Measurements from ENCODE around the gene ARHGAP24. TPM values are rescaled to one million over a fixed set of nuclear protein-coding genes. Genes with fewer than 3 reads are reported as not detected.

Gene ARHGAP24
- total RNA-seq, 1 experiment from 2014 or later = 17.4 TPM

DNA sequence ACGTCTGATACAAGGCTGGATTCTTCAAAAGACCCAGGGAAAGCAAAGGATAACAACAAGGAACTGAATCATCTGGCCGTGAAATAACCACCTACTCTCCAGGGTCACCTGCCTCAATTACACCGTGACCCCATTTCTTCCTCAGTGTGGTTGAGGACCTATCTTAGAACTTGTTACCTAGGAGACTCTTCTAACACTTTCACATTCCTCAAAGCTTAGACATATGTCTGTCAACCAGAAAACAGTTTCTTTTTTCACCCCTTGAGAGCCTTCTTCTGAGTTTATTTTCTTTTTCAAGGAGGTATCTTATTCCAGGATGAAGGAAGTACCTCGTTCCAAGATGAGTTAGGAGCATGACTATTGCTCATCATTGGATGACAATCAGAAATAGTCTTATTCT is 337.8 kb downstream of the ARHGAP24 start:
- no peaks in the 10 kb centered on the region for H3K36me3 ChIP-seq (ENCODE audit: control insufficient read depth, insufficient read depth, low read length)
- in situ Hi-C loops (cut with HindIII; ENCODE audit: low pct_unique_long_range_greater_than_20kb, low sequenced_read_pairs) = no loop called here

DNA sequence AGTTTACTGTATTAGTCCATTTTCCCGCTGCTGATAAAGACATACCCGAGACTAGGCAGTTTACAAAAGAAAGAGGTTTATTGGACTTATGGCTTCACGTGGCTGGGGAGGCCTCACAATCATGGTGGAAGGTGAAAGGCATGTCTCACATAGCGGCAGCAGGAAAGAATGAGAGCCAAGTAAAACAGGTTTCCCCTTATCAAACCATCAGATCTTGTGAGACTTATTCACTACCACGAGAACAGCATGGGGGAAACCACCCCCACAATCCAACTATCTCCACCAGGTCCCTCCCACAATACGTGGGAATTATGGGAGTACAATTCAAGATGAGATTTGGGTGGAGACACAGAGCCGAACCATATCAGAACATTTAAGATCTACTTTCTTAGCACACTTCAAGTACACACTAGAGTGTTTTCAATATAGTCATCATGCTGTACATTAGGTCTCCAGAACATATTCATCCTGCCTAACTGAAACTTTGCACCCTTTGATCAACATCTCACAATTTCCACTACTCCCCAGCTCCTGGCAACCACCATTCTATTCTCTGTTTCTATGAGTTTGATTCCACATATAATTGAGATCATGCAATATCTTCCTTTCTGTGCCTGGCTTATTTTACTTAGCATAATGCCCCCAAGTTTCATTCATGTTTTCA is 341.0 kb downstream of the ARHGAP24 start:
- POLR2A ChIA-PET = no interaction called here
- CTCF ChIA-PET = no interaction called here

More for the DNA sequence above, 337.8 kb downstream of the ARHGAP24 start:
- POLR2A ChIA-PET = no interaction called here
- DNase-seq (ENCODE audit: low read depth, low spot score) = no peak
- BruUV-seq (replicated peaks) = no TSS peak
- intact Hi-C loops (cut with micrococcal nuclease; ENCODE audit: unreplicated experiment) = no loop called here
- no peaks in the 10 kb centered on the region for H3K27me3 ChIP-seq (ENCODE audit: control insufficient read depth, insufficient read depth, low read length)
- CTCF ChIA-PET = no interaction called here
- no peaks in the 10 kb centered on the region for H3K9me3 ChIP-seq (ENCODE audit: control insufficient read depth, insufficient read depth, low read depth, low read length)
- H3K4me1 ChIP-seq (ENCODE audit: control insufficient read depth, insufficient read depth, low read length) = no peaks in the 10 kb centered on the region
- ATAC-seq = no peak
- no peak overlapping the region for H3K27ac ChIP-seq (ENCODE audit: low read length)
- no peak overlapping the region for H3K4me3 ChIP-seq (ENCODE audit: low read depth in 2 of 2, low read length in 2 of 2)
- TF ChIP-seq SIN3A (IDR thresholded peaks at IDR 0.05; ENCODE audit: borderline replicate concordance, insufficient read depth, low read depth, low read length) (no peak), TCF7L2 (IDR thresholded peaks at IDR 0.05; ENCODE audit: low read depth, low read length) (no peak), CTCF (IDR thresholded peaks at IDR 0.05) (no peak)

More for the DNA sequence above, 341.0 kb downstream of the ARHGAP24 start:
- Histone ChIP-seq H3K9me3 (ENCODE audit: control insufficient read depth, insufficient read depth, low read depth, low read length) (no peaks in the 10 kb centered on the region), H3K27me3 (ENCODE audit: control insufficient read depth, insufficient read depth, low read length) (no peaks in the 10 kb centered on the region), H3K4me1 (ENCODE audit: control insufficient read depth, insufficient read depth, low read length) (no peaks in the 10 kb centered on the region), H3K27ac (ENCODE audit: low read length) (no peak overlapping the region), H3K36me3 (ENCODE audit: control insufficient read depth, insufficient read depth, low read length) (no peaks in the 10 kb centered on the region), H3K4me3 (ENCODE audit: low read depth in 2 of 2, low read length in 2 of 2) (no peak overlapping the region)
- no peak for TF ChIP-seq CTCF (IDR thresholded peaks at IDR 0.05)
- no peak for TF ChIP-seq SIN3A (IDR thresholded peaks at IDR 0.05; ENCODE audit: borderline replicate concordance, insufficient read depth, low read depth, low read length)
- TF ChIP-seq POLR2AphosphoS5 (IDR thresholded peaks at IDR 0.05; ENCODE audit: low read depth, low read length) = no peak
- no peak for TF ChIP-seq TCF7L2 (IDR thresholded peaks at IDR 0.05; ENCODE audit: low read depth, low read length)
- no peak for TF ChIP-seq REST (IDR thresholded peaks at IDR 0.05; ENCODE audit: insufficient read depth in 1 of 2, low read depth in 2 of 2, low read length in 1 of 2)
- intact Hi-C loops (cut with micrococcal nuclease; ENCODE audit: unreplicated experiment) (no loop called here), in situ Hi-C loops (cut with HindIII; ENCODE audit: low pct_unique_long_range_greater_than_20kb, low sequenced_read_pairs) (no loop called here)
- BruUV-seq (replicated peaks) = no TSS peak
- ATAC-seq (no peak), DNase-seq (ENCODE audit: low read depth, low spot score) (no peak)
